Upper lobe of left lung (tissue), 6 donors: ENCODE measurements around the gene ZFX. TPM values are rescaled to one million over a fixed set of nuclear protein-coding genes. Genes with fewer than 3 reads are reported as not detected.

ENCODE experiments used
- ATAC-seq, 2 donors: fragments of 200-7000 bp; cut with Tn5 transposase; one replicate each; pipeline ENCODE4 v1.9.1; 2022; ENCODE audit warnings: mild to moderate bottlenecking in 2 of 2, moderate library complexity in 2 of 2; ENCODE audit not compliant: low FRiP score in 2 of 2
- DNase-seq, 2 donors: peaks; one replicate each; pipeline ENCODE4 v3.0.0-alpha.2; 2019 to 2020
- H3K27ac ChIP-seq, 4 donors: fragments of 200-600 bp; sonication (generic); one replicate each; pipeline ENCODE4 v1.5.1; 2016 to 2019
- H3K27me3 ChIP-seq, 4 donors: fragments of 200-600 bp; sonication (generic); one replicate each; pipeline ENCODE4 v1.5.1; 2017 to 2019
- H3K36me3 ChIP-seq, 4 donors: fragments of 200-600 bp; sonication (generic); one replicate each; pipeline ENCODE4 v1.5.1; 2016 to 2019
- H3K4me1 ChIP-seq, 4 donors: fragments of 200-600 bp; sonication (generic); one replicate each; pipeline ENCODE4 v1.5.1; 2018 to 2019
- H3K4me3 ChIP-seq, 4 donors: fragments of 200-600 bp; sonication (generic); one replicate each; pipeline ENCODE4 v1.5.1; 2017 to 2019; ENCODE audit warnings: mild to moderate bottlenecking in 2 of 4, moderate library complexity in 1 of 4
- H3K9me3 ChIP-seq, 4 donors: fragments of 200-600 bp; sonication (generic); one replicate each; pipeline ENCODE4 v1.5.1; 2018 to 2019
- CTCF ChIP-seq, 6 experiments: fragments of 450-650 bp in 4 of 6; fragments of 200-600 bp in 2 of 6; sonication (generic) in 2 of 6; IDR thresholded peaks; one replicate each; pipeline ENCODE4 v1.5.1; 2016 to 2019; ENCODE audit warnings: antibody characterized with exemption in 6 of 6
- EP300 ChIP-seq, 4 donors: sonication (generic); formaldehyde crosslinking; IDR thresholded peaks; one replicate each; pipeline ENCODE4 v1.5.1; 2017; ENCODE audit warnings: antibody characterized with exemption in 4 of 4, control low read depth in 2 of 4
- POLR2A ChIP-seq, 4 donors: fragments of 450-650 bp; IDR thresholded peaks; one replicate each; pipeline ENCODE4 v1.5.1; 2016 to 2017; ENCODE audit warnings: antibody characterized with exemption in 4 of 4, mild to moderate bottlenecking in 2 of 4
- POLR2AphosphoS5 ChIP-seq, 2 donors: sonication (generic); formaldehyde crosslinking; IDR thresholded peaks; one replicate each; pipeline ENCODE4 v1.5.1; 2017; ENCODE audit warnings: antibody characterized with exemption in 2 of 2
- WGBS, 2 donors: methylation state at CpG; one replicate each; pipeline ENCODE4 v1.1.5; 2017 to 2018; 5-methylcytosine and 5-hydroxymethylcytosine counted together
- total RNA-seq, 6 donors: library from RNA; depleted of rRNA in 4 of 6; stranded (reverse); fragments of >200 nt in 4 of 6; gene quantifications; one replicate each; pipeline versions ENCODE4 v1.1.0 to v1.2.1, GENCODE V29; 2016 to 2021
- donor health status: DM: no; HTN: no; CAD: no; lungs with moderate emphysema.
- donor health status: DM: no; HTN: yes; CAD: no; lungs with severe emphysema.

The ZFX gene
- total RNA-seq, 6 donors from 2014 or later: 15.7 to 68.6 (median 31.1) TPM

GRCh38 chrX:24216037-24216436 is 66.5 kb downstream of the ZFX start:
- Histone ChIP-seq H3K4me1 (no peaks in the 10 kb centered on the region), H3K27ac (no peak overlapping the region), H3K27me3 (no peaks in the 10 kb centered on the region), H3K9me3 (no peaks in the 10 kb centered on the region), H3K4me3 (no peak overlapping the region), H3K36me3 (peaks cover 0 to 27% (median 10%) of the 10 kb centered on the region in 4 donors)
- ATAC-seq (no peak), DNase-seq (no peak)
- WGBS, 2 donors: 92 to 97% methylated on average over 4 of the region's 4 CpGs
- no peak for TF ChIP-seq EP300 (IDR thresholded peaks at IDR 0.05)
- TF ChIP-seq CTCF (IDR thresholded peaks at IDR 0.05): no peak
- no peak for TF ChIP-seq POLR2AphosphoS5 (IDR thresholded peaks at IDR 0.05)
- TF ChIP-seq POLR2A (IDR thresholded peaks at IDR 0.05): no peak

- H3K36me3 ChIP-seq: peaks cover 0 to 19% (median 7%) of the 10 kb centered on the region in 4 donors
- no peak for ATAC-seq
- DNase-seq: no peak
- H3K27ac ChIP-seq: no peak overlapping the region
- no peak overlapping the region for H3K4me3 ChIP-seq
- no peaks in the 10 kb centered on the region for H3K9me3 ChIP-seq
- H3K27me3 ChIP-seq: no peaks in the 10 kb centered on the region
- WGBS, 2 donors: 83 to 100% methylated on average over 1 of the region's 1 CpG
- TF ChIP-seq CTCF (IDR thresholded peaks at IDR 0.05) (no peak), EP300 (IDR thresholded peaks at IDR 0.05) (no peak), POLR2A (IDR thresholded peaks at IDR 0.05) (no peak), POLR2AphosphoS5 (IDR thresholded peaks at IDR 0.05) (no peak)
- no peaks in the 10 kb centered on the region for H3K4me1 ChIP-seq
Observed at GRCh38 chrX:24216827-24217226, 67.3 kb downstream of the ZFX start.

GRCh38 chrX:24219320-24219719 is 69.8 kb downstream of the ZFX start:
- no peak for DNase-seq
- Histone ChIP-seq H3K27me3 (no peaks in the 10 kb centered on the region), H3K4me3 (no peak overlapping the region), H3K36me3 (peaks cover 0 to 5% (median 0%) of the 10 kb centered on the region in 4 donors), H3K9me3 (no peaks in the 10 kb centered on the region), H3K4me1 (no peaks in the 10 kb centered on the region), H3K27ac (no peak overlapping the region)
- WGBS, 2 donors: 84 to 90% methylated on average over 8 of the region's 8 CpGs
- TF ChIP-seq POLR2A (IDR thresholded peaks at IDR 0.05): no peak
- TF ChIP-seq POLR2AphosphoS5 (IDR thresholded peaks at IDR 0.05): no peak
- TF ChIP-seq CTCF (IDR thresholded peaks at IDR 0.05): no peak
- TF ChIP-seq EP300 (IDR thresholded peaks at IDR 0.05): no peak
- no peak for ATAC-seq

GRCh38 chrX:24221872-24222271 is 72.3 kb downstream of the ZFX start:
- Histone ChIP-seq H3K4me3 (no peak overlapping the region), H3K36me3 (no peaks in the 10 kb centered on the region), H3K4me1 (no peaks in the 10 kb centered on the region), H3K9me3 (no peaks in the 10 kb centered on the region), H3K27ac (no peak overlapping the region), H3K27me3 (no peaks in the 10 kb centered on the region)
- TF ChIP-seq EP300 (IDR thresholded peaks at IDR 0.05) (no peak), CTCF (IDR thresholded peaks at IDR 0.05) (no peak), POLR2AphosphoS5 (IDR thresholded peaks at IDR 0.05) (no peak), POLR2A (IDR thresholded peaks at IDR 0.05) (no peak)
- no peak for DNase-seq
- 84 to 87% methylated on average over 5 of the region's 5 CpGs for WGBS, 2 donors
- no peak for ATAC-seq

- ATAC-seq: no peak
- H3K27ac ChIP-seq: no peak overlapping the region
- no peak for TF ChIP-seq EP300 (IDR thresholded peaks at IDR 0.05)
- TF ChIP-seq POLR2AphosphoS5 (IDR thresholded peaks at IDR 0.05): no peak
- no peak for TF ChIP-seq POLR2A (IDR thresholded peaks at IDR 0.05)
- no peak for TF ChIP-seq CTCF (IDR thresholded peaks at IDR 0.05)
- no peaks in the 10 kb centered on the region for H3K9me3 ChIP-seq
- no peak for DNase-seq
- H3K4me1 ChIP-seq: no peaks in the 10 kb centered on the region
- H3K36me3 ChIP-seq: no peaks in the 10 kb centered on the region
- H3K4me3 ChIP-seq: no peak overlapping the region
- H3K27me3 ChIP-seq: no peaks in the 10 kb centered on the region
Observed at GRCh38 chrX:24225265-24225664, 75.7 kb downstream of the ZFX start.
